GM19468 (cell line): ENCODE measurements around the gene FUT8.

Experiments used
- ATAC-seq: cut with Tn5 transposase; IDR thresholded peaks from one replicate; pipeline ENCODE4 v1.9.1; 2021; ENCODE audit warnings: mild to moderate bottlenecking, moderate library complexity, moderate number of reproducible peaks; ENCODE audit not compliant: unreplicated experiment; ENCODE audit errors: extremely low read depth

Gene FUT8

DNA sequence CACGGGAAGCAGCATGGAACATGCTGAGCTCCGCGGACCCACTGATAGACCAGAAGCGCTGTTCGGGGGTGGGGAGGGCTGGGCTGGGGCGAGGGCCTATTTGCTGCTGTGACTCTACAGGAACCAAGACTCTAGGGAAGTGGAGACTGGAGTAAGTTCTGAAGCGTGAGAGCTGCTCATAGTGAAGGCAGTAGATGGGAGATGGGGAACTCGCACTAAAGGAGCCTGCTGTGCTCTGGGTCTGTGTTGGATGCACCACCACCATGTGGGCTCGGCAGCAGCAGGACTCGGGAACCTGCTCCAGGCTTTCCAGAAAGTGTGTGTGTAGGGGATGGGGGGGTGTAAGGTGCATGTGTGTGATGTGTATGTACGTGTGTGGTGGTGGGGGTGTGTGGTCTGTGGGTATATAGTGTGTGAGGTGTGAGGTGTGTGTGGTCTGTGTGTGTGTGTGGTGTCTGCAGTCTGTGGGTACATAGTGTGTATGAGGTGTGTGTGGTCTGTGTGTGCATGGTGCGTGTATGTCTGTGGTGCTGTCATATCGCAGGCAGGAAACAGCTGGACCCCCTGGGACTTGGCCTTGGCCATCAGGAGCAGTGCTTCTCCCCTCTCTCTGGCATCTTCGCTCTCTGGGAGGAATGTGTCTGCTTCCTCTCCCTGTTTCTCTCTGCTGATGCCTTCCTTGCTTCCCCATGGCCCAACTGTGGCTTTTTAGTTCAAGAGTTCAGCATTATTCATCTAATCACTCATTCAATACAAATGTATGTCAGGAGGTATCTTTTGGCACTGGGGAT is 378.9 kb downstream of the FUT8 start:
- ATAC-seq: no peak

DNA sequence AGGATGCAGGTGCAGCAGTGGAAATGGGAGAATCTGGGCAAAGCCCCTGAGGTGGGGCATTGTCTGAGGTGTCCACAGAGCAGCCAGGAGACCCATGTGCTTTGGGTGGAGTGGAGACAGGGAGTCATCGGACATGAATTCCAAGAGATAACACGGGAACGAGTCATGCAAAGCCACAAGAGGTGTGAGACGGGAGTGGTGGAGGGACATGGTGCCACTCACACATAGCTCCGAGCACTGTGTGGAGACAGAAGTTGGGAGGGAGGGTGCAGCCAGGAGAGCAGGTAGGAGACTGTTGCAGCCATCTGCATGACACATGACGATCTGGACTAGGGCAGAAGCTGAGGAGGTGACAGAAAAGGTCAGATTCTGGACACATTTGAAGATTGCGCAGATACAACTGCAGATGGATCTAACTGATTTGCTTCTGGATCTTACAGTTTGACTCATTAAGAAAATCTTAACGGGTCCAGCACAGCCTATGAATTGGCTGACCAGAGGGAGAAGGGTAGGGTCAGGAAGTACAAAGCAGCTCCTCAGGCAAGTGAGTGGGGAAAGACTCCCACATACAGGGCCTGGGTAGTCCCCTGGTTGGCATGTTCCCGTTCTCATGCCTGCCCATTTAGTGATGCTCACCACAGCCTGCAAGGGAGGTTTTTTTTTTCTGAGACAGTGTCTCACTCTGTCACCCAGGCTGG is 379.8 kb downstream of the FUT8 start:
- no peak for ATAC-seq
